Upper lobe of right lung (tissue), 1 donor: Measurements from ENCODE around the gene RNASE13. TPM values are rescaled to one million over a fixed set of nuclear protein-coding genes. Genes with fewer than 3 reads are reported as not detected.

Experiments
- ATAC-seq: fragments of 200-7000 bp; cut with Tn5 transposase; one replicate; pipeline ENCODE4 v1.9.1; 2020; ENCODE audit warnings: mild to moderate bottlenecking, moderate library complexity
- DNase-seq: peaks from one replicate; pipeline ENCODE4 v3.0.0-alpha.2; 2020
- H3K27ac ChIP-seq: fragments of 200-600 bp; one replicate; pipeline ENCODE4 v1.8.0; 2022
- H3K27me3 ChIP-seq: fragments of 200-600 bp; one replicate; pipeline ENCODE4 v1.8.0; 2022; ENCODE audit warnings: mild to moderate bottlenecking
- H3K36me3 ChIP-seq: fragments of 200-600 bp; one replicate; pipeline ENCODE4 v1.8.0; 2022
- H3K4me1 ChIP-seq: fragments of 200-600 bp; one replicate; pipeline ENCODE4 v1.8.0; 2022
- H3K4me3 ChIP-seq: fragments of 200-600 bp; one replicate; pipeline ENCODE4 v1.8.0; 2022; ENCODE audit warnings: mild to moderate bottlenecking
- H3K9me3 ChIP-seq: fragments of 200-600 bp; one replicate; pipeline ENCODE4 v1.8.0; 2022
- intact Hi-C: fragments of 100-400 bp; cut with DNase I; formaldehyde crosslinking; loops from one replicate; pipeline ENCODE4 v1.11.0; 2022
- total RNA-seq: library from RNA; stranded (reverse); fragmentation: NEBNext Ultra II Directional; extraction: Animal tissue kit (Norgen Biotek cat#: 25700); gene quantifications from one replicate; pipeline ENCODE4 v1.2.1, GENCODE V29; 2021
- TF ChIP-seq, protein P1 (sequence below): fragments of 200-600 bp; IDR thresholded peaks from one replicate; pipeline ENCODE4 v1.8.0; 2022; ENCODE audit warnings: antibody characterized with exemption
- donor health status: DM: no; HTN: yes; CAD: no; lungs with severe emphysema.

RNASE13 gene
- total RNA-seq, 1 donor from 2014 or later, result not detected

DNA sequence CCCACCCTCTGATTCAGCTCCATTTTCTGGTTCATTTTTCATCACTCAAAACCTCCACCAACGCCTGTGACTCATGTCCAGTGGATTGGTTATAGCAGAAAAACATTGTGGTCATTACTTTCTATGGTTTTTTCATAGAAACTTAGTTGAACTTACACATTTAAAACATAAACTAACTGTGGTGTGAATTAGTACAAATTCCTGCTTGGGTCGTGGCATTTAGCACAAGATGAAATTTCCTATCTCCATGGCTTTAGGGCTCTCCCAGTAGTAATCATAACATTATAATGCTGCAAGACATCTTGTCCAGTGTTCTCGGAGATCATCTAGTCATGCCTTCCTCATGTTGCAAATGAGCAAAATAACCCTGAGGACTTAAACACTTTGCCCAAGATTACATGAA lies 14.7 kb upstream of the RNASE13 start:
- ATAC-seq, result no peak
- Histone ChIP-seq H3K4me1 (peaks cover 8% of the 10 kb centered on the region), H3K4me3 (no peak overlapping the region), H3K36me3 (no peaks in the 10 kb centered on the region), H3K27ac (no peak overlapping the region), H3K27me3 (no peaks in the 10 kb centered on the region), H3K9me3 (no peaks in the 10 kb centered on the region)
- TF ChIP-seq, protein P1, sequence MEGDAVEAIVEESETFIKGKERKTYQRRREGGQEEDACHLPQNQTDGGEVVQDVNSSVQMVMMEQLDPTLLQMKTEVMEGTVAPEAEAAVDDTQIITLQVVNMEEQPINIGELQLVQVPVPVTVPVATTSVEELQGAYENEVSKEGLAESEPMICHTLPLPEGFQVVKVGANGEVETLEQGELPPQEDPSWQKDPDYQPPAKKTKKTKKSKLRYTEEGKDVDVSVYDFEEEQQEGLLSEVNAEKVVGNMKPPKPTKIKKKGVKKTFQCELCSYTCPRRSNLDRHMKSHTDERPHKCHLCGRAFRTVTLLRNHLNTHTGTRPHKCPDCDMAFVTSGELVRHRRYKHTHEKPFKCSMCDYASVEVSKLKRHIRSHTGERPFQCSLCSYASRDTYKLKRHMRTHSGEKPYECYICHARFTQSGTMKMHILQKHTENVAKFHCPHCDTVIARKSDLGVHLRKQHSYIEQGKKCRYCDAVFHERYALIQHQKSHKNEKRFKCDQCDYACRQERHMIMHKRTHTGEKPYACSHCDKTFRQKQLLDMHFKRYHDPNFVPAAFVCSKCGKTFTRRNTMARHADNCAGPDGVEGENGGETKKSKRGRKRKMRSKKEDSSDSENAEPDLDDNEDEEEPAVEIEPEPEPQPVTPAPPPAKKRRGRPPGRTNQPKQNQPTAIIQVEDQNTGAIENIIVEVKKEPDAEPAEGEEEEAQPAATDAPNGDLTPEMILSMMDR, result no peak
- no peak for DNase-seq
- intact Hi-C loops, result no loop called here

DNA sequence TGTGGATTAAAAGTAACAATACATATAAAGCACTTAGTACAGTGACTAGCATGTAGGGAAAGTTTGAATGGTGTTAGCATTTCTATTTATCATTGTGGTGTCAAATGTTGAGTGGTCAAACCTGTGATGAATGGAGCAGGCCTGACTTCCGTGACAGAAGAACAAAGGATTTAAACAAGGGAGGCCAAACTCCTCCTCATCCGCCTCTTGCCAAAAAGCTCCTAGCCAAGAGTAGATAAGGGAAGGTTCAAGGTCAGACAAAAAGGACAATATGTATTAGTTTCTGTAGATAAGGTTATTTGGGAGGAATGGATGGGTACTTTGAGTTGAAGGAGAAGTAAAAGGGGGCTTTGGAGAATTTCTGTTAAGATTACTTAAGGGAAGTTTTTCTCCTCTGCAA lies 14.0 kb upstream of the RNASE13 start:
- no peak overlapping the region for H3K27ac ChIP-seq
- H3K36me3 ChIP-seq, result no peaks in the 10 kb centered on the region
- TF ChIP-seq, protein P1, result no peak
- no peak overlapping the region for H3K4me3 ChIP-seq
- H3K27me3 ChIP-seq, result no peaks in the 10 kb centered on the region
- ATAC-seq, result no peak
- H3K4me1 ChIP-seq, result peaks cover 9% of the 10 kb centered on the region
- H3K9me3 ChIP-seq, result no peaks in the 10 kb centered on the region
- no peak for DNase-seq
- intact Hi-C loops, result no loop called here

DNA sequence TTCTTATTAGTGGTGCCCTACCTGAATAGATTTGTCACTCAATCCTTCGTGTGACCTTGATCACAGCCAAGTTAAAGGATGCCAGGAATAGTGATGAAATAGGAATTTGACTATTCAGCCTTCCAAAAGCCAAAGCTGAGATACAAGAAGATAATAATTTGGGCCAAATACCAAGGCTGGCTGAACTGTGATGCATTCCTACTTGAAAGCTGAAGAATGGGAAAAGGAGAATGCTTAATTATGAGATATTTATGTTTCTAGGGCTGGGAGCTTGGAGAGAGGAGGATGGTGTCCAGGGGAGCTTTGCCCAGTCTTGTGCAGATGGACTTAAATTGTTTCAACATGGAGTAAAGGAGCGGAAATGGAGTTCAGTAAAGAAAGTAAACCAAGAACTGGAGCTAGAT lies 12.8 kb upstream of the RNASE13 start:
- no peaks in the 10 kb centered on the region for H3K9me3 ChIP-seq
- peaks cover 19% of the 10 kb centered on the region for H3K4me1 ChIP-seq
- no peak overlapping the region for H3K4me3 ChIP-seq
- no peaks in the 10 kb centered on the region for H3K27me3 ChIP-seq
- ATAC-seq, result no peak
- intact Hi-C loops, result no loop called here
- DNase-seq, result no peak
- H3K36me3 ChIP-seq, result no peaks in the 10 kb centered on the region
- peak overlapping the region; percentile 51 for H3K27ac ChIP-seq
- TF ChIP-seq, protein P1, result no peak

DNA sequence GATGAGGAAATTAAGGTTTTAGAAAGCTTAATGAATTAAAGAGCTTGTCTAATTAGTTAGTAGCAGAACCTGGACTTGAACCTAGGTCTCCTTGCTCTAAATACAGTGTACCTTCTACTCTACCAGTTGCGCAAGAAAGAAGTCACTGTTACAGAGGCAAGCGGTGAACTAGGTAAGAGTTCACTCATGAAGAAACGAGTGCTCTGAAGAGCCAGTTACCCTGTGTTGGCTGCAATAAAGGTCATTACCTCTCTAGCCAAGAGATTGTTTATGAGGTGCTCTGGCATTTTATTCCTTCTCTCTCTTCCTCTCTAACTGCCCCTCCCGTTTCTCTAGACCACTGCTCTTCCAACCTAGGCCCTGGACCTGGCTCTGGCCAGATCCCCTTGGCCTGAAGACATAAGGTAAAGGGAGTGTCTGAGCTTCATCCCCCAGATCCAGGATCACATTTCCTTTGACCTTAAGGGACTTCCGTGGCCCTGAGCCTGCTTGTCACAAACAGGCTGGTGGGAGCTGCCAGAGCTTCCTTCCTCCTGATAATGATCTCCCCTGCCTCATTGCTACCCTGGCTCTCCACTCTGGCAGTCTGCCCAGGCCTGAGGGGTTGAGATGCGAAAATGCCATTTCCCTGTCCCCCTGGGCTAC lies 9.5 kb upstream of the RNASE13 start:
- Histone ChIP-seq H3K27me3 (no peaks in the 10 kb centered on the region), H3K36me3 (no peaks in the 10 kb centered on the region), H3K4me1 (peaks cover 28% of the 10 kb centered on the region), H3K9me3 (no peaks in the 10 kb centered on the region), H3K4me3 (no peak overlapping the region), H3K27ac (no peak overlapping the region)
- ATAC-seq, result peak; percentile 37
- TF ChIP-seq, protein P1, result no peak
- intact Hi-C loops, result no loop called here
- no peak for DNase-seq

DNA sequence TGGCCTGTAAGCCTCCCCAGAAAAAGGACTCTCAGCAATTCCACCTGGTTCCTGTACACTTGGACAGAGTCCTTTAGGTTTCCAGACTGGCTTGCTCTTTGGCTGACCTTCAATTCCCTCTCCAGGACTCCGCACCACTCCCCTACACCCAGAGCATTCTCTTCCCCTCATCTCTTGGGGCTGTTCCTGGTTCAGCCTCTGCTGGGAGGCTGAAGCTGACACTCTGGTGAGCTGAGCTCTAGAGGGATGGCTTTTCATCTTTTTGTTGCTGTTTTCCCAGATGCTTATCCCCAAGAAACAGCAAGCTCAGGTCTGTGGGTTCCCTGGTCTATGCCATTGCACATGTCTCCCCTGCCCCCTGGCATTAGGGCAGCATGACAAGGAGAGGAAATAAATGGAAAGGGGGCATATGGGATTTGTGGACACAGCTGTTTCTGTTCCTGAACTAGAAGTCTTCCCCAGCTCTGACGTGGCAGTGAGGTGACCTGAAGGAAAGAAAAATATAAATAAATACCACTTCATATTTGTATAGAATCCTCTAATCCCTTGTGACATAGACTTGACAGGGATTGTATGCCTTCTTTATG lies 8.9 kb upstream of the RNASE13 start:
- no peak for ATAC-seq
- Histone ChIP-seq H3K9me3 (no peaks in the 10 kb centered on the region), H3K27ac (no peak overlapping the region), H3K36me3 (no peaks in the 10 kb centered on the region), H3K4me1 (peaks cover 34% of the 10 kb centered on the region), H3K27me3 (no peaks in the 10 kb centered on the region), H3K4me3 (no peak overlapping the region)
- DNase-seq, result no peak
- TF ChIP-seq, protein P1, result no peak
- intact Hi-C loops, result no loop called here
